ENCODE data around the gene C6orf15. TPM values are rescaled to one million over a fixed set of nuclear protein-coding genes. Genes with fewer than 3 reads are reported as not detected.

C6orf15 gene
- total RNA-seq, 1 experiment from 2014 or later: not detected

DNA sequence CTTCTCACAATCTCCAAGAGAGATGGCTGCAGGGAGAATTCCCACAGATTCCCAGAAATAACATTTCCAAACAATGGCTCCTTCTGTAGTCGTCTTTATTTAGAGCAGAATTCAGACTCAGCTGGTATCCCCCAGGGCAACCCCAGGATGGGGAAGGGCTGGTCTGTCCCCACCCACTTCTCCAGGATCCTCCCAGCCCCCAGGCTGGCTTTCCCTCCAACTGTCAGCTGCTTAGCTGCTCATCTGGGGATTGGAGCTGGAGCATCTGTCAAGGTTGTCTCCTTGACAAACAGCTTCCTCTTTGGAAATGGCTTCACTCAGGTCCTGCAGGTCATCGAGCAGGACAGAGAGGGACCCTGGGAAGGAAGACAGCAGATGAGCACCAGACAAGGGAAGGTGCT lies 30.0 kb upstream of the C6orf15 start:
- Histone ChIP-seq H3K79me2 (ENCODE audit: insufficient read depth, low read length) (no peaks in the 10 kb centered on the region), H3K4me2 (ENCODE audit: low read length) (no peak overlapping the region), H4K20me1 (ENCODE audit: insufficient read depth) (no peaks in the 10 kb centered on the region), H3K9me3 (ENCODE audit: control insufficient read depth in 1 of 2, insufficient read depth in 1 of 2, low read depth in 1 of 2, low read length in 2 of 2) (no peaks in the 10 kb centered on the region), H3K9ac (ENCODE audit: low read length) (no peak overlapping the region), H2AFZ (ENCODE audit: low read depth, low read length, poor library complexity, severe bottlenecking) (no peak overlapping the region), H3K36me3 (ENCODE audit: control insufficient read depth in 1 of 2, insufficient read depth in 2 of 2, low read length in 2 of 2) (peaks cover 0 to 3% of the 10 kb centered on the region in 2 experiments; a peak in 1 of 4 replicates), H3K27me3 (ENCODE audit: insufficient read depth, low read length) (no peaks in the 10 kb centered on the region), H3K9me2 (ENCODE audit: insufficient read depth) (no peaks in the 10 kb centered on the region), H3K4me1 (ENCODE audit: control insufficient read depth in 1 of 2, insufficient read depth in 2 of 2, low read length in 2 of 2) (peaks cover 4 to 13% of the 10 kb centered on the region in 2 experiments; a peak in 3 of 4 replicates), H3K4me3 (replicated peaks in 1 of 2; ENCODE audit: low read depth in 1 of 2, low read length in 2 of 2) (no peak overlapping the region), H3K27ac (ENCODE audit: low read depth, low read length) (no peak overlapping the region)
- ChIA-PET POLR2A (no interaction called here), RAD21 (ENCODE audit: low non-redundant PET in 1 of 2, low total read pairs in 2 of 2, uncharacterized antibody in 2 of 2, unreplicated experiment in 2 of 2) (no interaction called here), CTCF (no interaction called here)
- no TSS peak for BruUV-seq (replicated peaks)
- no peak for ATAC-seq
- no peak for DNase-seq (ENCODE audit: low read depth, low spot score)
- TF ChIP-seq ZBTB33 (IDR thresholded peaks at IDR 0.05; ENCODE audit: extremely low read depth, insufficient replicate concordance, low read length): no peak
- no peak for TF ChIP-seq ZNF274 (IDR thresholded peaks at IDR 0.05; ENCODE audit: low read depth, low read length)
- no peak for TF ChIP-seq CBX3 (IDR thresholded peaks at IDR 0.05; ENCODE audit: low read depth)
- no peak for TF ChIP-seq EZH2 (IDR thresholded peaks at IDR 0.05)
- no peak for TF ChIP-seq CEBPB (IDR thresholded peaks at IDR 0.05; ENCODE audit: low read depth)
- TF ChIP-seq REST (IDR thresholded peaks at IDR 0.05; ENCODE audit: low read depth): no peak
- no peak for TF ChIP-seq JUND (IDR thresholded peaks at IDR 0.05)
- TF ChIP-seq ATF3 (IDR thresholded peaks at IDR 0.05): no peak
- no peak for TF ChIP-seq POLR2A (IDR thresholded peaks at IDR 0.05; ENCODE audit: borderline replicate concordance, extremely low read depth, insufficient read depth, insufficient read length)
- no peak for TF ChIP-seq TCF7L2 (IDR thresholded peaks at IDR 0.05; ENCODE audit: borderline replicate concordance, extremely low read depth, insufficient read depth, insufficient read length)
- no peak for TF ChIP-seq FOSL1 (IDR thresholded peaks at IDR 0.05; ENCODE audit: low read depth)
- TF ChIP-seq, protein P1, sequence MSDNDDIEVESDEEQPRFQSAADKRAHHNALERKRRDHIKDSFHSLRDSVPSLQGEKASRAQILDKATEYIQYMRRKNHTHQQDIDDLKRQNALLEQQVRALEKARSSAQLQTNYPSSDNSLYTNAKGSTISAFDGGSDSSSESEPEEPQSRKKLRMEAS (IDR thresholded peaks at IDR 0.05): no peak
- no peak for TF ChIP-seq EZH2phosphoT487 (IDR thresholded peaks at IDR 0.05; ENCODE audit: borderline replicate concordance)
- no peak for TF ChIP-seq SRF (IDR thresholded peaks at IDR 0.05; ENCODE audit: low read depth)
- TF ChIP-seq ZFX (IDR thresholded peaks at IDR 0.05): no peak
- TF ChIP-seq CTCF (IDR thresholded peaks at IDR 0.05 in 2 of 3, conservative IDR thresholded peaks at IDR 0.05 in 1 of 3; ENCODE audit: borderline replicate concordance in 1 of 3, insufficient read depth in 1 of 3, low read depth in 2 of 3, low read length in 2 of 3): no peak
- intact Hi-C loops (cut with micrococcal nuclease): no loop called here
